Endodermal cell (in vitro differentiated cells): ENCODE measurements around the gene ZNF500. TPM values are rescaled to one million over a fixed set of nuclear protein-coding genes. Genes with fewer than 3 reads are reported as not detected.

Experiments
- DNase-seq: peaks from one replicate; pipeline ENCODE4 v3.0.0-alpha.2; 2017
- H3K27ac ChIP-seq: 2 replicates; pipeline ENCODE4 v1.5.1; 2013; ENCODE audit warnings: mild to moderate bottlenecking, low read depth, low read length, moderate library complexity
- H3K27me3 ChIP-seq: 2 replicates; pipeline ENCODE4 v1.6.1; 2013; ENCODE audit warnings: mild to moderate bottlenecking, low read length, moderate library complexity; ENCODE audit not compliant: insufficient read depth, control insufficient read depth, poor library complexity, severe bottlenecking
- H3K36me3 ChIP-seq: 2 replicates; pipeline ENCODE4 v1.7.0; 2013; ENCODE audit warnings: mild to moderate bottlenecking, low read length, moderate library complexity; ENCODE audit not compliant: control insufficient read depth, insufficient read depth
- H3K4me1 ChIP-seq: one replicate; pipeline ENCODE4 v1.7.0; 2013; ENCODE audit warnings: low read length; ENCODE audit not compliant: control insufficient read depth, insufficient read depth
- H3K4me3 ChIP-seq: 2 replicates; pipeline ENCODE4 v1.5.1; 2013; ENCODE audit warnings: mild to moderate bottlenecking, low read length, moderate library complexity
- H3K9ac ChIP-seq: 2 replicates; pipeline ENCODE4 v1.6.1; 2013; ENCODE audit warnings: mild to moderate bottlenecking, low read length, moderate library complexity; ENCODE audit not compliant: poor library complexity, severe bottlenecking; ENCODE audit errors: extremely low read depth
- H3K9me3 ChIP-seq: 2 replicates; pipeline ENCODE4 v1.6.1; 2013; ENCODE audit warnings: mild to moderate bottlenecking, low read length, moderate library complexity; ENCODE audit not compliant: control insufficient read depth
- H3K27ac Mint-ChIP-seq: 2 replicates; pipeline ENCODE4 v1.8.0; 2020; ENCODE audit warnings: mixed read lengths
- H3K27me3 Mint-ChIP-seq: 2 replicates; pipeline ENCODE4 v1.8.0; 2021; ENCODE audit warnings: mild to moderate bottlenecking, mixed read lengths; ENCODE audit not compliant: insufficient read depth
- H3K36me3 Mint-ChIP-seq: 2 replicates; pipeline ENCODE4 v1.8.0; 2020; ENCODE audit warnings: low read depth, mixed read lengths
- H3K4me1 Mint-ChIP-seq: 2 replicates; pipeline ENCODE4 v1.8.0; 2020; ENCODE audit warnings: mixed read lengths
- H3K4me3 Mint-ChIP-seq: 2 replicates; pipeline ENCODE4 v1.8.0; 2020; ENCODE audit warnings: mild to moderate bottlenecking, moderate library complexity, mixed read lengths
- H3K9me3 Mint-ChIP-seq: 2 replicates; pipeline ENCODE4 v1.8.0; 2020; ENCODE audit warnings: mild to moderate bottlenecking, mixed read lengths
- CTCF ChIP-seq: fragments of 200-600 bp; sonication (generic); conservative IDR thresholded peaks from 2 replicates; pipeline ENCODE4 v1.5.0; 2021; ENCODE audit warnings: antibody characterized with exemption, mild to moderate bottlenecking
- WGBS, 2 experiments: methylation state at CpG; one replicate each; pipeline versions ENCODE4 v1.1.5 to v1.1.7; 2013; ENCODE audit warnings: missing lambda C conversion rate in 2 of 2, mixed read lengths in 1 of 2; ENCODE audit not compliant: insufficient coverage in 1 of 2, insufficient read length in 1 of 2; 5-methylcytosine and 5-hydroxymethylcytosine counted together
- total RNA-seq, 2 donors: library from RNA; stranded (reverse); fragmentation: NEBNext Ultra II Directional in 1 of 2; extraction: Animal tissue kit (Norgen Biotek cat#: 25700) in 1 of 2; gene quantifications; 2 replicates in 1 of 2; 3 replicates in 1 of 2; pipeline ENCODE4 v1.2.1, GENCODE V29; 2021

Gene ZNF500
- total RNA-seq, 2 donors from 2014 or later: 17.2 to 21.6 TPM

DNA sequence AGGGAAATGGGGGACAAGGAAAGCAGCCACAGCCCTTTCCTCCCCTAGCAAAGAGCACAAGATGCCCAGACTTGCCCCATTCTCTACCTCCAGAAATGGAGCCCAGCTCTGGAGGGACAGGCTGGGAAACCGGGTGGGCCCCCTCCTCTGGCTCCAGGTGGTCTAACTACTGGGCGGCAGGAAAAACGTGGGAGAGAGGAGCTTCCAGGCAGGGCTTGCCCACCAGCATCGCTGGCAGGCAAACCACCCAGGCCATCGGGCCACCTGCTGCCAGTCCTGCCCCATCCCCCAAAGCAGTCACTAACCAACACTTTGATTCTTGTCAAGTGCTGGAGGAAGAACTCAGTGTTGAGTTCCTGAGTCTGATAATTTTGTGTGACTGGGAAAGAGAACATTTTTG is 48.5 kb downstream of the ZNF500 start:
- no peak for TF ChIP-seq CTCF
- 66 to 73% methylated on average over 4 to 5 of the region's 5 CpGs for WGBS, 2 experiments
- peaks cover 39% of the 10 kb centered on the region for H3K36me3 ChIP-seq
- Mint-ChIP-seq H3K4me1 (peaks cover 4% of the 10 kb centered on the region), H3K9me3 (no peaks in the 10 kb centered on the region), H3K27ac (no peak overlapping the region), H3K36me3 (peaks cover 48% of the 10 kb centered on the region), H3K4me3 (no peak overlapping the region), H3K27me3 (no peaks in the 10 kb centered on the region)
- no peak overlapping the region for H3K27ac ChIP-seq
- no peak overlapping the region for H3K4me3 ChIP-seq
- no peak for DNase-seq
- H3K9ac ChIP-seq: no peak overlapping the region
- no peaks in the 10 kb centered on the region for H3K4me1 ChIP-seq
- H3K9me3 ChIP-seq: no peaks in the 10 kb centered on the region
- H3K27me3 ChIP-seq: no peaks in the 10 kb centered on the region

DNA sequence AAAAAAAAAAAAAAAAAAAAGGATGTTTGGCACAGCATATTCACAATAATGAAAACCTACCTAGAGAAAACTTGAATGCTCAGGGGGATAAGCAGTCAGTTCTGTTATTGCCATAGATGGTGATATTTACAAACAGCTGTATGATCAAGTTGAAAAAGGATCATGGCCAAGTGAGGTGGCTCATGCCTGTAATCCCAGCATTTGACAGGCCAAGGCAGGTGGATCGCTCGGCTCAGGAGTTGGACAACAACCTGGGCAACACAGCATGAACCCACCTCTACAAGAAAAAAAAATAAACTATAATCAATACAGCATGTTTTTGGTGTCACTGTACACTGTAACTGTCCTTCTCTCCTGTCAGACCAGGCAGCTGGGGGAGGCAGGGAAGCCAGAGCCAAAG is 52.0 kb downstream of the ZNF500 start:
- Histone ChIP-seq H3K36me3 (peaks cover 52% of the 10 kb centered on the region), H3K4me3 (no peak overlapping the region), H3K9ac (no peak overlapping the region), H3K27me3 (no peaks in the 10 kb centered on the region), H3K9me3 (no peaks in the 10 kb centered on the region), H3K4me1 (no peaks in the 10 kb centered on the region), H3K27ac (no peak overlapping the region)
- no peaks in the 10 kb centered on the region for H3K27me3 Mint-ChIP-seq
- H3K9me3 Mint-ChIP-seq: no peaks in the 10 kb centered on the region
- H3K36me3 Mint-ChIP-seq: peaks cover 59% of the 10 kb centered on the region
- H3K4me1 Mint-ChIP-seq: peaks cover 4% of the 10 kb centered on the region
- WGBS, 2 experiments: 96% methylated on average over 2 of the region's 2 CpGs; no CpG with 5 or more reads in 1 of the 2 experiments
- no peak for DNase-seq
- no peak overlapping the region for H3K27ac Mint-ChIP-seq
- no peak for TF ChIP-seq CTCF
- H3K4me3 Mint-ChIP-seq: no peak overlapping the region

DNA sequence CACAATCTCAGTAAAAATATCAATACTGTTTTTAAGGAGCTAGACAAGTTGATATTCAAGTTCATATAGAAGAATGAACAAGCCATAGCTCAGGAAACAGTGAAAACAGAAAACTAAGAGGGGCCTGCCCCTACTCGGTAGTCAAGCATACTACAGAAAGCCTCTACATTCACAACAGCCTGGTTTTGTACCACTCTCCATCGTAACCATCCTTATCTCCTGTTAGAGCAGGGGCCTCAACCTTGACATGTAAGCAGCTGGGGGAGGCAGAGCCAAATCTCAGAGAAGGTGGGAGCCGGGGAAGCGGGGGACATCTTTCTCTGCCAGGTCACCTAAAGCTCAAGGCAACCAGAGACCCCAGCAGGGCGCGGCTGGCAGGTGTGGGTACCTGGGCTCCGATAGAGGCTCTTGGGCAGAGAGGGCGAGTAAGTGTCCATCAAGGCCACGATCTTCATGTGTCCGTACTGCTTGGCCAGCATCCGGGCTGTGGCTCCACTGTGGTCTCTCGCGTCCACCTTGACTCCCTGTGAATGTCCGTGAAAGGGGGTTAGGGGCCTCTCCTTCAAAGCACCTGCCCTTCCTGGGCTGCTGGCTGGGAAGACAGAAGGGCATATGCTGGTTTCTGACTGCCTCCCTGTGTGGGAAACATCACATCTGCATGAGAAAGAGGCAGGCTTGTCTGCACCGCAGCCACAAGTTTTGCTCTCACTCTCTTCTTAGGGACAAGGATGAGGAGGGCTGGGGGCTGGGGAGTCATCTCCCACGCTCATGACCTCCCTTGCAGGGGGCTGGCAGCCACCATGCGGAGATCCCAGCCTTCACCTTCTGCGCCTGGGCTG is 53.1 kb downstream of the ZNF500 start:
- Histone ChIP-seq H3K4me3 (no peak overlapping the region), H3K27me3 (no peaks in the 10 kb centered on the region), H3K27ac (no peak overlapping the region), H3K36me3 (peaks cover 57% of the 10 kb centered on the region), H3K9ac (no peak overlapping the region), H3K4me1 (no peaks in the 10 kb centered on the region), H3K9me3 (no peaks in the 10 kb centered on the region)
- Mint-ChIP-seq H3K9me3 (no peaks in the 10 kb centered on the region), H3K4me3 (no peak overlapping the region), H3K36me3 (peaks cover 62% of the 10 kb centered on the region), H3K27me3 (no peaks in the 10 kb centered on the region), H3K27ac (peak overlapping the region; percentile 31), H3K4me1 (peaks cover 4% of the 10 kb centered on the region)
- 74 to 83% methylated on average over 18 of the region's 18 CpGs for WGBS, 2 experiments
- DNase-seq: peak; percentile 61
- no peak for TF ChIP-seq CTCF
